NCI-H526 (cell line): ENCODE results near the gene CCDC74B.
A peak's percentile ranks its signal among the peaks of the same experiment; 100 is the strongest.

Experiments
- DNase-seq, 2 experiments: peaks; one replicate each; lab custom pipeline; 2025; lab: John Stamatoyannopoulos, UW

The CCDC74B gene

GRCh38 chr2:130102597-130103363 is 42.1 kb downstream of the CCDC74B start:
- peak; percentile 1 to 15 for DNase-seq
